ENCODE data around the gene ERGIC1. TPM values are rescaled to one million over a fixed set of nuclear protein-coding genes. Genes with fewer than 3 reads are reported as not detected.

The ERGIC1 gene
- total RNA-seq, 2 experiments from 2014 or later, result 30.9 to 34.7 TPM

- CTCF ChIA-PET, result no interaction called here
- ATAC-seq (no peak), DNase-seq (no peak)
- H3K27ac Mint-ChIP-seq, result no peak overlapping the region
- H3K36me3 Mint-ChIP-seq, result no peaks in the 10 kb centered on the region
- no peaks in the 10 kb centered on the region for H3K9me3 Mint-ChIP-seq (ENCODE audit: low read depth)
- no peaks in the 10 kb centered on the region for H3K27me3 Mint-ChIP-seq
- H3K4me1 Mint-ChIP-seq, result peaks cover 12% of the 10 kb centered on the region
- H3K4me3 Mint-ChIP-seq, result no peak overlapping the region
Observed at GRCh38 chr5:172871536-172871935, 37.5 kb downstream of the ERGIC1 start.

DNA sequence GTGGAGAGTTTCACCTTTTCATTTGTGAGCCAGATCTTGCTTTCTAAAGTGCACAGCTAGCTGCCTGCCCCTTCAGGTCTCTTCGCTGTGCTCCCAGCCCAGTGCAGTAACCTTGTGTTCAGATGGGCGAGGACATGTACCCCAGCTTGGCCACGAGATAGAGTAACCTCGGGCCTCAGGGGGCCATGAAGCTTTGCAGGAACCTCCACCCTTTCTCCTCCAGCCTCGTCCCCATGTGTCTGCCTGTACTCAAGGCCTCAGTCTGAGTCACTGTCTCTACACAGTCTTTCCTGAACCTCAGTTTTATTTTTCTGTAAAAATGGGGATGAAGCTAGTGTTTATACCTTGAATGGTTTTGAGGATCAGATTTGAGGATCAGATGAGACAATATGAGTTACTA is 37.9 kb downstream of the ERGIC1 start:
- Mint-ChIP-seq H3K27me3 (no peaks in the 10 kb centered on the region), H3K9me3 (ENCODE audit: low read depth) (no peaks in the 10 kb centered on the region), H3K4me3 (no peak overlapping the region), H3K4me1 (peaks cover 12% of the 10 kb centered on the region), H3K36me3 (no peaks in the 10 kb centered on the region), H3K27ac (no peak overlapping the region)
- no peak for DNase-seq
- CTCF ChIA-PET, result no interaction called here
- ATAC-seq, result no peak

DNA sequence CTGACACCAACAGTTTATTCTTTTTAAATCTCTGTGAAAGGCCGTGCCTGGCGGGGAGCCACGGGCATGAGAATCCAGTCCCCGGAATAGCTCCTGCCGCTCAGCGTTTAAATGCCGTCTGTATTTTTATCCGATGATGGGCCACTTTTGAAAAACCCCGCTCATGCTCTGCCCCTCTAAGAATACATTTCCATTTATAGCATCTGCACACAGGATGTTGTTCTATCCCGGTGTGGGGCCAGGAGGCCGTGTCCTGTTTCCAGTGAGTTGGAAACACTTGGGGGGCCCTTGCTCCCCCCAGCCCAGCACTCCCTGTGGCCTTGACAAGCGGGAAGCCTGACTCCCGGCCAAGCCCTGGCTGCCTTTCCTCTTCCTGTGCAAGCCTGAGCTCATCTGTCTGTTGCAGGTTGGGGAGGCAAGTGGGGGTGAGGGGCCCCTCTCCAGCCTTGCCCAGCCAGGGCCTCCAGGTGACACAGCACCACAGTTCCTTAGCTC is 39.0 kb downstream of the ERGIC1 start:
- DNase-seq (no peak), ATAC-seq (no peak)
- no peaks in the 10 kb centered on the region for H3K27me3 Mint-ChIP-seq
- H3K9me3 Mint-ChIP-seq (ENCODE audit: low read depth), result no peaks in the 10 kb centered on the region
- peaks cover 12% of the 10 kb centered on the region for H3K4me1 Mint-ChIP-seq
- H3K36me3 Mint-ChIP-seq, result no peaks in the 10 kb centered on the region
- no peak overlapping the region for H3K4me3 Mint-ChIP-seq
- H3K27ac Mint-ChIP-seq, result no peak overlapping the region
- CTCF ChIA-PET, result no interaction called here

DNA sequence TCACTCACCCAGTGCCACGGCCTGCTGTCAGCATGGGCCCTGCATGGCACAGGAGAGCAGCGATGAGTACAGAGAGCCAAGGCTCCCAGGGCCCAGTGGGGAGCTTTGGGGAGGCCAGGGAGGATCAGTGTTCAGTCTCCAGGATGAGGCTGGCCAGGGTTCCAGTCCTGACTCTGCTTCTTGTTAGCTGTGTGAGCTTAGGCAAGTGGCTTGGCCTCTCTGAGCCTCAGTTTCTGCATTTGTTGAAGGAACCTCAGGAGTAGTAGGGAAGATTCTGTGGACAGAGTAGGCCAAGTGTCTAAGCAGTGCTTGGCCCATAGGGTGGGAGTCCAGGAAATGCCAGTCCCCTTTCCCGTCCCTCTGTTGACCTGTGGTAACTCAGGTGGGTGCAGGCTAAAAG is 39.5 kb downstream of the ERGIC1 start:
- ATAC-seq, result no peak
- Mint-ChIP-seq H3K27ac (no peak overlapping the region), H3K4me3 (no peak overlapping the region), H3K36me3 (no peaks in the 10 kb centered on the region), H3K4me1 (peaks cover 7% of the 10 kb centered on the region), H3K27me3 (no peaks in the 10 kb centered on the region), H3K9me3 (ENCODE audit: low read depth) (no peaks in the 10 kb centered on the region)
- CTCF ChIA-PET, result no interaction called here
- no peak for DNase-seq

- no peak for DNase-seq
- Mint-ChIP-seq H3K36me3 (no peaks in the 10 kb centered on the region), H3K9me3 (ENCODE audit: low read depth) (no peaks in the 10 kb centered on the region), H3K27me3 (no peaks in the 10 kb centered on the region), H3K4me1 (peaks cover 2% of the 10 kb centered on the region), H3K27ac (no peak overlapping the region), H3K4me3 (no peak overlapping the region)
- CTCF ChIA-PET, result interaction anchor here (1.5 kb wide), 1 partner anchor 160 kb away, joined by 3 read pairs; no protein-coding TSS in a partner anchor
- no peak for ATAC-seq
Observed at GRCh38 chr5:172874647-172875504, 40.8 kb downstream of the ERGIC1 start.

DNA sequence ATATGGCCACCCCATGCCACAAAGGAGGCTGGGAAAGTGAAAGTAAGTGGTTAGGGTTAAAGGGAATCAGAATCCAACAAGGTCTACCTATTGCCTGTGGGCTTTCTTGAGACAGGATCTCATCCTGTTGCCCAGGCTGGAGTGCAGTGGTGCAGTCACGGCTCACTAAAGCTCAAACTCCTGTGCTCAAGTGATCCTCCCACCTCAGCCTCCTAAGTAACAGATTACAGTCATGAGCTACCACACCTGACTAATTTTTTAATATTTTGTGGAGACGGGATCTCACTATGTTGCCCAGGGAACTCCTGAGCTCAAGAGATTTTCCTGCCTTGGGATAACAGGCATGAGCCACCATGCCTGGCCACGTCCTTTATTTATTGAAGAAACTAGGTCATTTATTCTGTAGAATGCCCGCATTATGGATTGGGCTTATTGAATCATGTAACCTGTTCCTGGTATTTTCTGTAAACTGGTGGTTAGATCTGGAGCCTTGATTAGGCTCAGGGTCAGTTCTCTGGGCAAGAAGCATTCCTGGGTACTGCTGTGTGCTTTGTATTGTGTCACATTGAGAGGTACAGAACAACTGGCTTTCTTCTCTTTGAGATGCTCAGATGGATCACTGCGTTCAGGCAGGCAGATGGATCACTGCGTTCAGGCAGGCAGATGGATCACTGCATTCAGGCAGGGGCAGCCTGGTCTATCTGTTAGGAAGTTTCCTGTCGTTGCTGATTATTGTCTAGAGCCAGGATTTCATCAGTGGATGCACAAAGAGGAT is 41.6 kb downstream of the ERGIC1 start:
- Mint-ChIP-seq H3K36me3 (no peaks in the 10 kb centered on the region), H3K9me3 (ENCODE audit: low read depth) (no peaks in the 10 kb centered on the region), H3K27me3 (no peaks in the 10 kb centered on the region), H3K27ac (no peak overlapping the region), H3K4me3 (no peak overlapping the region), H3K4me1 (peaks cover 2% of the 10 kb centered on the region)
- ATAC-seq (no peak), DNase-seq (no peak)
- CTCF ChIA-PET, result interaction anchor here (1.5 kb wide), 1 partner anchor 161 kb away, joined by 3 read pairs; no protein-coding TSS in a partner anchor

- CTCF ChIA-PET, result interaction anchor here (1.5 kb wide), 1 partner anchor 162 kb away, joined by 3 read pairs; no protein-coding TSS in a partner anchor
- H3K4me1 Mint-ChIP-seq, result peaks cover 4% of the 10 kb centered on the region
- ATAC-seq, result no peak
- H3K36me3 Mint-ChIP-seq, result peaks cover 2% of the 10 kb centered on the region
- no peak overlapping the region for H3K4me3 Mint-ChIP-seq
- H3K27me3 Mint-ChIP-seq, result no peaks in the 10 kb centered on the region
- H3K27ac Mint-ChIP-seq, result no peak overlapping the region
- no peak for DNase-seq
- no peaks in the 10 kb centered on the region for H3K9me3 Mint-ChIP-seq (ENCODE audit: low read depth)
Observed at GRCh38 chr5:172876578-172876977, 42.5 kb downstream of the ERGIC1 start.

DNA sequence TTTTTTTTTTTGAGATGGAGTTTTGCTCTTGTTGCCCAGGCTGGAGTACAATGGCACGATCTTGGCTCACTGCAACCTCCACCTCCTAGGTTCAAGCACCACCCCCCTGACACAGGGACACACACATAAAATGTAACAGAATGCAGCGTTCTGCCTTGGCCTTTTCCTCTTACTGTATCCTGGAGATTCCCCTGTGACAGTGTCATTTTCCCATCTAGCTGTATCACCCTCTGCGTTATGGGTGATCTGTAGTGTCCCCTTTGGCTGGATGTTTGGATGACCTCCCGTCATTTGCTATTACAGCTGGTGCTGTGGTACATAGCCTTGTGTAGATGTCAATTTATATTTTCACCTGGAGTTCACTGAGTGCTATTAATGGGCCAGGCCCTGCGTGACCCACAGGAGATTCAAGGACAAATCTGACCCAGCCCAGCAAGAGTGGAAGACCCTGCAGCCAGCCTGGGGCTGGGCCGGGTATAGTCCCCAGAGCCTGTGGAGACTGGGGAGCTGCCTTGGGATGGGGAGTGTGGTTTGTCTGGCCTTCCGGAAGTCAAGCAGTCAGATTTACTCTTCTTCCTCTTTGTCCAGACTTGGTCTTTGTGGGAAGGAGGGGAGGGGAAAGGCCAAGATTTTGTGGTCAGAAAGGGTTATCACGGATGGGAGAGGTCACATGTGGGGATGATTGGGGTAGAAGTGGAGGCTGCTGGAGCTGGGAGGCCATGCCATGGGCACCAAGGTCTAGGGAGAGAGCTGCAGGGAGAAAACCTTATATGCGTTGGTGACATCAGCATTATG is 43.6 kb downstream of the ERGIC1 start:
- H3K36me3 Mint-ChIP-seq, result peaks cover 2% of the 10 kb centered on the region
- H3K27ac Mint-ChIP-seq, result no peak overlapping the region
- H3K27me3 Mint-ChIP-seq, result no peaks in the 10 kb centered on the region
- DNase-seq (no peak), ATAC-seq (no peak)
- no peaks in the 10 kb centered on the region for H3K9me3 Mint-ChIP-seq (ENCODE audit: low read depth)
- CTCF ChIA-PET, result interaction anchor here (0.6 kb wide), 1 partner anchor 121 kb away, joined by 3 read pairs; no protein-coding TSS in a partner anchor
- peaks cover 12% of the 10 kb centered on the region for H3K4me1 Mint-ChIP-seq
- no peak overlapping the region for H3K4me3 Mint-ChIP-seq

GRCh38 chr5:172878585-172878932 is 44.5 kb downstream of the ERGIC1 start:
- Mint-ChIP-seq H3K27ac (no peak overlapping the region), H3K36me3 (peaks cover 7% of the 10 kb centered on the region), H3K9me3 (ENCODE audit: low read depth) (no peaks in the 10 kb centered on the region), H3K27me3 (no peaks in the 10 kb centered on the region), H3K4me3 (no peak overlapping the region), H3K4me1 (peaks cover 12% of the 10 kb centered on the region)
- DNase-seq (no peak), ATAC-seq (no peak)
- CTCF ChIA-PET, result interaction anchor here (0.6 kb wide), 1 partner anchor 120 kb away, joined by 3 read pairs; no protein-coding TSS in a partner anchor

GRCh38 chr5:172878933-172879752 is 45.1 kb downstream of the ERGIC1 start:
- Mint-ChIP-seq H3K27ac (no peak overlapping the region), H3K9me3 (ENCODE audit: low read depth) (no peaks in the 10 kb centered on the region), H3K36me3 (peaks cover 10% of the 10 kb centered on the region), H3K4me3 (no peak overlapping the region), H3K4me1 (peaks cover 12% of the 10 kb centered on the region), H3K27me3 (no peaks in the 10 kb centered on the region)
- DNase-seq (no peak), ATAC-seq (no peak)
- CTCF ChIA-PET, result no interaction called here

- CTCF ChIA-PET, result interaction anchor here (0.7 kb wide), 1 partner anchor 19 kb away, joined by 3 read pairs; no protein-coding TSS in a partner anchor
- H3K27me3 Mint-ChIP-seq, result no peaks in the 10 kb centered on the region
- peaks cover 10% of the 10 kb centered on the region for H3K36me3 Mint-ChIP-seq
- peak; percentile 51 for DNase-seq
- no peak overlapping the region for H3K27ac Mint-ChIP-seq
- peak; percentile 68 for ATAC-seq
- no peaks in the 10 kb centered on the region for H3K9me3 Mint-ChIP-seq (ENCODE audit: low read depth)
- H3K4me3 Mint-ChIP-seq, result no peak overlapping the region
- peaks cover 10% of the 10 kb centered on the region for H3K4me1 Mint-ChIP-seq
Observed at GRCh38 chr5:172881691-172882370, 47.8 kb downstream of the ERGIC1 start.

GRCh38 chr5:172883066-172883465 is 49.0 kb downstream of the ERGIC1 start:
- Mint-ChIP-seq H3K27me3 (no peaks in the 10 kb centered on the region), H3K36me3 (peaks cover 10% of the 10 kb centered on the region), H3K27ac (no peak overlapping the region), H3K4me3 (no peak overlapping the region), H3K4me1 (peaks cover 10% of the 10 kb centered on the region), H3K9me3 (ENCODE audit: low read depth) (no peaks in the 10 kb centered on the region)
- no peak for DNase-seq
- CTCF ChIA-PET, result no interaction called here
- no peak for ATAC-seq

All from activated CD8-positive, alpha-beta memory T cell treated with anti-CD3 and anti-CD28 coated beads, Interleukin-2, amount 10 ng/mL, durations not matched to agents 7 days and 5 days (primary cell).